HG03565 (cell line): ENCODE measurements around the gene FAM222A.

ENCODE experiments used
- ATAC-seq: cut with Tn5 transposase; IDR thresholded peaks from one replicate; pipeline ENCODE4 v1.9.1; 2021; ENCODE audit warnings: mild to moderate bottlenecking, moderate library complexity; ENCODE audit not compliant: unreplicated experiment

The FAM222A gene

GRCh38 chr12:109736552-109737108, 23.0 kb downstream of the FAM222A start:
- ATAC-seq: no peak

GRCh38 chr12:109737126-109737525, 23.5 kb downstream of the FAM222A start:
- no peak for ATAC-seq

GRCh38 chr12:109737631-109738030, 24.0 kb downstream of the FAM222A start:
- no peak for ATAC-seq

GRCh38 chr12:109738209-109738608, 24.6 kb downstream of the FAM222A start:
- no peak for ATAC-seq

- ATAC-seq: no peak
Measured at GRCh38 chr12:109738878-109739665, 25.4 kb downstream of the FAM222A start.

- no peak for ATAC-seq
Measured at GRCh38 chr12:109739747-109740693, 26.4 kb downstream of the FAM222A start.

- no peak for ATAC-seq
Measured at GRCh38 chr12:109740694-109741245, 27.1 kb downstream of the FAM222A start.

GRCh38 chr12:109741286-109741969, 27.8 kb downstream of the FAM222A start:
- ATAC-seq: no peak

- ATAC-seq: no peak
Measured at GRCh38 chr12:109741970-109742703, 28.5 kb downstream of the FAM222A start.

GRCh38 chr12:109743076-109743910, 29.7 kb downstream of the FAM222A start:
- ATAC-seq: no peak

- no peak for ATAC-seq
Measured at GRCh38 chr12:109744026-109744425, 30.4 kb downstream of the FAM222A start.

GRCh38 chr12:109744986-109745942, 31.6 kb downstream of the FAM222A start:
- no peak for ATAC-seq

- ATAC-seq: no peak
Measured at GRCh38 chr12:109752117-109753053, 38.8 kb downstream of the FAM222A start.

- no peak for ATAC-seq
Measured at GRCh38 chr12:109753054-109753401, 39.4 kb downstream of the FAM222A start.

- no peak for ATAC-seq
Measured at GRCh38 chr12:109753959-109754358, 40.3 kb downstream of the FAM222A start.

GRCh38 chr12:109756457-109756856, 42.8 kb downstream of the FAM222A start:
- no peak for ATAC-seq
